C4-2B (cell line): ENCODE measurements around the gene SYT1.

Source experiments
- CTCF ChIP-seq: fragments of 450-650 bp; conservative IDR thresholded peaks from 2 replicates; pipeline ENCODE4 v1.5.1; 2017; ENCODE audit warnings: mild to moderate bottlenecking
- ZFX ChIP-seq: fragments of 450-650 bp; IDR thresholded peaks from 2 replicates; pipeline ENCODE4 v1.6.1; 2017

- no peak for TF ChIP-seq CTCF
- TF ChIP-seq ZFX = no peak
Measured at GRCh38 chr12:79012636-79013035, 148.1 kb downstream of the SYT1 start.
